Measurements from ENCODE around the gene PNISR.
"Not testable (repeated sequence)": the region's sequence is repeated elsewhere in the genome, so short reads cannot be mapped to it uniquely, and the experiment has no call there.

PNISR gene

GRCh38 chr6:99424761-99425646 lies at the start of gene PNISR:
Gene PNISR, minus strand, starts transcription at chr6:99425308. Its CDS starts 10,649 bp downstream, at chr6:99414659.
- ChIA-PET POLR2A (ENCODE audit: low non-redundant PET) (no interaction called here), CTCF (interaction anchor here (1.2 kb wide), 1 partner anchor 12 kb away, joined by 4 read pairs; no protein-coding TSS in a partner anchor)
- H3K27ac ChIP-seq = peak within 1 kb of the TSS; percentile 99
- peak; percentile 91 for DNase-seq (ENCODE audit: low spot score)
- TF ChIP-seq CTCF (conservative IDR thresholded peaks at IDR 0.05; ENCODE audit: low read depth) = no peak

- no peak overlapping the region for H3K27ac ChIP-seq
- ChIA-PET POLR2A (ENCODE audit: low non-redundant PET) (no interaction called here), CTCF (interaction anchor here (0.6 kb wide), 1 partner anchor 65 kb away, joined by 4 read pairs; no protein-coding TSS in a partner anchor)
- no peak for DNase-seq (ENCODE audit: low spot score)
- TF ChIP-seq CTCF (conservative IDR thresholded peaks at IDR 0.05; ENCODE audit: low read depth) = no peak
Observed at GRCh38 chr6:99473730-99474129, 48.6 kb upstream of the PNISR start.

GRCh38 chr6:99471638-99472037 lies 46.5 kb upstream of the PNISR start:
- ChIA-PET CTCF (interaction anchor here (0.7 kb wide), 1 partner anchor 13 kb away, joined by 3 read pairs; no protein-coding TSS in a partner anchor), POLR2A (ENCODE audit: low non-redundant PET) (no interaction called here)
- no peak overlapping the region for H3K27ac ChIP-seq
- no peak for TF ChIP-seq CTCF (conservative IDR thresholded peaks at IDR 0.05; ENCODE audit: low read depth)
- no peak for DNase-seq (ENCODE audit: low spot score)

- peak; percentile 68 for TF ChIP-seq CTCF (conservative IDR thresholded peaks at IDR 0.05; ENCODE audit: low read depth)
- ChIA-PET CTCF (interaction anchor here (0.5 to 1.4 kb wide), 5 partner anchors 10 to 591 kb away, joined by 3 to 5 read pairs (median 3); no protein-coding TSS in a partner anchor), POLR2A (ENCODE audit: low non-redundant PET) (no interaction called here)
- H3K27ac ChIP-seq = no peak overlapping the region
- DNase-seq (ENCODE audit: low spot score) = peak; percentile 43
Observed at GRCh38 chr6:99467509-99468106, 42.5 kb upstream of the PNISR start.

GRCh38 chr6:99459133-99459532 lies 34.0 kb upstream of the PNISR start:
- CTCF ChIA-PET; H3K27ac ChIP-seq; POLR2A ChIA-PET (ENCODE audit: low non-redundant PET); DNase-seq (ENCODE audit: low spot score): not testable (repeated sequence)

- TF ChIP-seq CTCF (conservative IDR thresholded peaks at IDR 0.05; ENCODE audit: low read depth) = no peak
- DNase-seq (ENCODE audit: low spot score) = no peak
- H3K27ac ChIP-seq = no peak overlapping the region
- ChIA-PET POLR2A (ENCODE audit: low non-redundant PET) (no interaction called here), CTCF (interaction anchor here (0.7 to 1.2 kb wide), 2 partner anchors 14 to 991 kb away, joined by 3 to 5 read pairs; no protein-coding TSS in a partner anchor)
Observed at GRCh38 chr6:99458319-99458718, 33.2 kb upstream of the PNISR start.
